GM12878 (cell line): ENCODE results near the gene NR1D1. TPM values are rescaled to one million over a fixed set of nuclear protein-coding genes. Genes with fewer than 3 reads are reported as not detected.

ENCODE experiments used
- ATAC-seq: fragments of 200-7000 bp; cut with Tn5 transposase; 3 replicates; pipeline ENCODE4 v1.9.1; 2020; ENCODE audit warnings: mild to moderate bottlenecking, moderate library complexity
- BruUV-seq: library from RNA; stranded (reverse); fragments of 400-500 nt; replicated peaks from 2 replicates; lab custom pipeline; 2021; lab: Mats Ljungman, UMichigan
- CTCF ChIA-PET: fragments of 300-600 bp; sonication (Branson Sonifier 250); formaldehyde crosslinking; extraction: SDS; loops from one replicate; lab custom pipeline; 2021; ENCODE audit warnings: inconsistent platforms; lab: Yijun Ruan, JAX
- POLR2A ChIA-PET: fragments of 350-600 bp; formaldehyde crosslinking; extraction: SDS; loops from one replicate; lab custom pipeline; 2021; ENCODE audit warnings: inconsistent platforms; lab: Charles Lee
- RAD21 ChIA-PET: fragments of 300-600 bp; sonication (Branson Sonifier 250); formaldehyde crosslinking; loops from one replicate; lab custom pipeline; 2023; ENCODE audit warnings: antibody characterized with exemption; ENCODE audit not compliant: unreplicated experiment; lab: Charles Lee
- SMC1A ChIA-PET: fragments of 300-600 bp; sonication (Branson Sonifier 250); formaldehyde crosslinking; loops from one replicate; lab custom pipeline; 2023; ENCODE audit not compliant: unreplicated experiment, uncharacterized antibody; lab: Charles Lee
- DNase-seq: peaks from one replicate; pipeline ENCODE4 v3.0.0-alpha.2; 2011; ENCODE audit warnings: low read depth, low spot score
- FAIRE-seq: peaks from 3 replicates; lab custom pipeline; 2011; peaks lifted over from hg19 to GRCh38; lab: Jason Lieb, UNC
- H2AFZ ChIP-seq: 2 replicates; pipeline ENCODE4 v1.6.0; 2011; ENCODE audit warnings: low read depth, low read length, control low read depth; ENCODE audit not compliant: control insufficient read depth
- H3K27ac ChIP-seq: 2 replicates; pipeline ENCODE4 v1.5.1; 2011; ENCODE audit warnings: control low read depth; ENCODE audit not compliant: control insufficient read depth, insufficient read depth
- H3K27me3 ChIP-seq, 2 experiments: replicated peaks in 1 of 2; 2 replicates each; pipeline versions ENCODE4 v1.6.0 to v1.6.1; 2011; ENCODE audit warnings: low read length in 1 of 2; ENCODE audit not compliant: control insufficient read depth in 2 of 2, insufficient read depth in 2 of 2
- H3K36me3 ChIP-seq, 2 experiments: 2 replicates each; pipeline ENCODE4 v1.5.1; 2011; ENCODE audit warnings: low read length in 1 of 2; ENCODE audit not compliant: control insufficient read depth in 2 of 2, insufficient read depth in 2 of 2
- H3K4me1 ChIP-seq: 2 replicates; pipeline ENCODE4 v1.6.1; 2011; ENCODE audit warnings: mild to moderate bottlenecking, low read length, moderate library complexity, mixed read lengths; ENCODE audit not compliant: control insufficient read depth, insufficient read depth
- H3K4me2 ChIP-seq: 2 replicates; pipeline ENCODE4 v1.6.0; 2011; ENCODE audit warnings: control low read depth; ENCODE audit not compliant: control insufficient read depth, insufficient read depth
- H3K4me3 ChIP-seq: fragments of 200-600 bp; sonication (generic); 2 replicates; pipeline ENCODE4 v1.5.1; 2016
- H3K79me2 ChIP-seq: 2 replicates; pipeline ENCODE4 v1.6.0; 2011; ENCODE audit warnings: low read length; ENCODE audit not compliant: control insufficient read depth, insufficient read depth
- H3K9ac ChIP-seq: 2 replicates; pipeline ENCODE4 v1.8.0; 2011; ENCODE audit warnings: low read length, control low read depth, mixed read lengths; ENCODE audit not compliant: control insufficient read depth, insufficient read depth
- H3K9me3 ChIP-seq: replicated peaks from 3 replicates; pipeline ENCODE4 v1.5.1; 2011; ENCODE audit warnings: mild to moderate bottlenecking, low read length; ENCODE audit not compliant: control insufficient read depth, insufficient read depth
- H4K20me1 ChIP-seq: 2 replicates; pipeline ENCODE4 v1.6.0; 2011; ENCODE audit not compliant: control insufficient read depth, insufficient read depth
- ATF7 ChIP-seq: fragments of 450-650 bp; IDR thresholded peaks from 2 replicates; pipeline ENCODE4 v1.6.1; 2016; ENCODE audit warnings: low read depth, mild to moderate bottlenecking
- ELK1 ChIP-seq: IDR thresholded peaks from 2 replicates; pipeline ENCODE4 v1.6.1; 2012; ENCODE audit warnings: low read depth, low read length, improper control_type of control experiment
- KLF5 ChIP-seq: fragments of 450-650 bp; IDR thresholded peaks from 2 replicates; pipeline ENCODE4 v1.6.1; 2014; ENCODE audit warnings: mild to moderate bottlenecking; ENCODE audit not compliant: partially characterized antibody
- PBX3 ChIP-seq: IDR thresholded peaks from 2 replicates; pipeline ENCODE4 v1.6.1; 2011; ENCODE audit warnings: mild to moderate bottlenecking, low read depth, low read length, moderate library complexity; ENCODE audit not compliant: insufficient replicate concordance
- WGBS: methylation state at CpG from one replicate; pipeline ENCODE4 v1.1.6; 2016; ENCODE audit warnings: low lambda C conversion rate; ENCODE audit not compliant: insufficient replicate concordance, insufficient coverage; ENCODE audit errors: missing lambda C conversion rate; 5-methylcytosine and 5-hydroxymethylcytosine counted together
- in situ Hi-C: fragments of 300-500 bp; cut with MboI; formaldehyde crosslinking; loops from 9 replicates; pipeline ENCODE4 v1.14.3; 2018; ENCODE audit warnings: mixed read lengths
- intact Hi-C: fragments of 100-400 bp; cut with micrococcal nuclease; formaldehyde crosslinking; loops from one replicate; pipeline ENCODE4 v1.14.2; 2022; ENCODE audit not compliant: unreplicated experiment
- polyA plus RNA-seq, 11 experiments: library from polyadenylated mRNA; depleted of rRNA in 4 of 11; unstranded in 6 of 11; stranded (reverse) in 5 of 11; fragments of >200 nt; fragmentation: Nextera tagmentation in 4 of 11; fragmentation: Illumina TruSeq in 1 of 11; extraction: Ambion mirVana in 4 of 11; extraction: Trizol in 1 of 11; gene quantifications; 1 replicate in 1 of 11; 2 replicates in 10 of 11; pipeline versions ENCODE4 v1.2.1 to v1.2.3, GENCODE V29; 2011 to 2016; ENCODE audit warnings: inconsistent platforms in 2 of 11, missing spikeins in 2 of 11, low read depth in 1 of 11
- total RNA-seq, 4 experiments: library from RNA; depleted of rRNA in 3 of 4; stranded (reverse); fragments of >200 nt in 3 of 4; fragmentation: Illumina TruSeq in 1 of 4; extraction: Trizol in 1 of 4; gene quantifications; 2 replicates each; pipeline versions ENCODE4 v1.2.1 to v1.2.3, GENCODE V29; 2013 to 2021
- TF ChIP-seq, protein P1 (sequence below): fragments of 450-650 bp; IDR thresholded peaks from 2 replicates; pipeline ENCODE4 v1.6.1; 2016; ENCODE audit warnings: mild to moderate bottlenecking

The NR1D1 gene
- total and polyA plus RNA-seq, 10 of the 15 experiments (the other 5 are each of a cell fraction or from before 2014, with no cell fraction given) = 0.10 to 3.4 (median 0.94) TPM

GRCh38 chr17:40072735-40073346 lies 27.5 kb downstream of the NR1D1 start:
- POLR2A ChIA-PET = interaction anchor here (0.7 kb wide), 1 partner anchor 10 kb away, joined by 6 read pairs; no protein-coding TSS in a partner anchor

More at GRCh38 chr17:40072735-40073346, 27.5 kb downstream of the NR1D1 start:
- BruUV-seq = no TSS peak
- in situ Hi-C loops = no loop called here
- 59% methylated on average over 7 of the region's 8 CpGs for WGBS
- Histone ChIP-seq H3K79me2 (no peaks in the 10 kb centered on the region), H3K4me1 (peaks cover 29% of the 10 kb centered on the region), H3K36me3 (no peaks in the 10 kb centered on the region), H3K27me3 (no peaks in the 10 kb centered on the region), H3K4me2 (no peak overlapping the region), H3K27ac (no peak overlapping the region), H4K20me1 (no peaks in the 10 kb centered on the region), H3K9ac (no peak overlapping the region), H3K4me3 (no peak overlapping the region), H2AFZ (no peak overlapping the region), H3K9me3 (no peaks in the 10 kb centered on the region)
- SMC1A ChIA-PET = interaction anchor here (0.9 to 6.4 kb wide), 3 partner anchors 7 to 39 kb away, joined by 3 to 56 read pairs (median 22); no protein-coding TSS in a partner anchor
- TF ChIP-seq, protein P1, sequence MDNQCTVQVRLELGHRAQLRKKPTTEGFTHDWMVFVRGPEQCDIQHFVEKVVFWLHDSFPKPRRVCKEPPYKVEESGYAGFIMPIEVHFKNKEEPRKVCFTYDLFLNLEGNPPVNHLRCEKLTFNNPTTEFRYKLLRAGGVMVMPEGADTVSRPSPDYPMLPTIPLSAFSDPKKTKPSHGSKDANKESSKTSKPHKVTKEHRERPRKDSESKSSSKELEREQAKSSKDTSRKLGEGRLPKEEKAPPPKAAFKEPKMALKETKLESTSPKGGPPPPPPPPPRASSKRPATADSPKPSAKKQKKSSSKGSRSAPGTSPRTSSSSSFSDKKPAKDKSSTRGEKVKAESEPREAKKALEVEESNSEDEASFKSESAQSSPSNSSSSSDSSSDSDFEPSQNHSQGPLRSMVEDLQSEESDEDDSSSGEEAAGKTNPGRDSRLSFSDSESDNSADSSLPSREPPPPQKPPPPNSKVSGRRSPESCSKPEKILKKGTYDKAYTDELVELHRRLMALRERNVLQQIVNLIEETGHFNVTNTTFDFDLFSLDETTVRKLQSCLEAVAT = no peak
- no peak for TF ChIP-seq KLF5
- no peak for TF ChIP-seq ATF7
- no peak for TF ChIP-seq PBX3
- no peak for TF ChIP-seq ELK1
- FAIRE-seq (no peak), DNase-seq (no peak), ATAC-seq (no peak)
- intact Hi-C loops = no loop called here
- CTCF ChIA-PET = interaction anchor here (0.6 to 15.2 kb wide), 7 partner anchors 10 to 488 kb away, joined by 3 to 142 read pairs (median 42); partner anchors contain the start of genes NR1D1 and THRA
- RAD21 ChIA-PET = interaction anchor here (1.0 to 3.8 kb wide), 3 partner anchors 10 to 40 kb away, joined by 3 to 15 read pairs (median 3); partner anchors contain the start of genes MED24 and THRA
